HepG2 (cell line): ENCODE results near the gene TWNK. TPM values are rescaled to one million over a fixed set of nuclear protein-coding genes. Genes with fewer than 3 reads are reported as not detected.

ENCODE experiments used
- AHR ChIP-seq: IDR thresholded peaks from 2 replicates; pipeline ENCODE4 v1.6.1; 2018; ENCODE audit warnings: missing genetic modification reagents, missing compliant biosample characterization
- CHD4 ChIP-seq: fragments of 200-600 bp; sonication (generic); IDR thresholded peaks from 2 replicates; pipeline ENCODE4 v1.7.0; 2017; ENCODE audit warnings: mild to moderate bottlenecking, low read length, borderline replicate concordance
- E2F2 ChIP-seq: sonication (generic); formaldehyde crosslinking; IDR thresholded peaks from 2 replicates; pipeline ENCODE4 v1.4.0; 2020; ENCODE audit warnings: missing genetic modification reagents, borderline replicate concordance
- FLYWCH1 ChIP-seq: sonication (generic); formaldehyde crosslinking; IDR thresholded peaks from 2 replicates; pipeline ENCODE4 v1.8.1; 2023; ENCODE audit warnings: mild to moderate bottlenecking, missing genetic modification reagents
- ISL2 ChIP-seq: sonication (generic); formaldehyde crosslinking; IDR thresholded peaks from 2 replicates; pipeline ENCODE4 v1.5.0; 2020; ENCODE audit warnings: missing genetic modification reagents
- ISX ChIP-seq: sonication (generic); formaldehyde crosslinking; conservative IDR thresholded peaks from 2 replicates; pipeline ENCODE4 v1.5.0; 2020; ENCODE audit warnings: missing genetic modification reagents
- KDM6A ChIP-seq: IDR thresholded peaks from 2 replicates; pipeline ENCODE4 v1.6.1; 2016; ENCODE audit warnings: low read depth
- MEIS2 ChIP-seq: sonication (generic); formaldehyde crosslinking; IDR thresholded peaks from 2 replicates; pipeline ENCODE4 v1.9.0; 2021; ENCODE audit warnings: mild to moderate bottlenecking, missing genetic modification reagents
- MIER2 ChIP-seq: IDR thresholded peaks from 2 replicates; pipeline ENCODE4 v1.6.1; 2016; ENCODE audit warnings: missing biosample characterization, missing genetic modification reagents
- NFE2L1 ChIP-seq: sonication (generic); formaldehyde crosslinking; IDR thresholded peaks from 2 replicates; pipeline ENCODE4 v1.4.0; 2020; ENCODE audit warnings: missing genetic modification reagents, mild to moderate bottlenecking, borderline replicate concordance
- NFE2L2 ChIP-seq: fragments of 150-350 bp; IDR thresholded peaks from 2 replicates; pipeline ENCODE4 v1.6.1; 2014; ENCODE audit warnings: low read length
- NR3C1 ChIP-seq: sonication (generic); formaldehyde crosslinking; IDR thresholded peaks from 2 replicates; pipeline ENCODE4 v1.4.0; 2020; ENCODE audit warnings: missing genetic modification reagents
- REL ChIP-seq: sonication (generic); formaldehyde crosslinking; conservative IDR thresholded peaks from 2 replicates; pipeline ENCODE4 v1.8.0; 2022; ENCODE audit warnings: mild to moderate bottlenecking, missing genetic modification reagents, moderate library complexity
- RFXAP ChIP-seq: sonication (generic); formaldehyde crosslinking; IDR thresholded peaks from 2 replicates; pipeline ENCODE4 v1.4.0; 2020; ENCODE audit warnings: missing genetic modification reagents, borderline replicate concordance
- SAFB2 ChIP-seq: sonication (generic); formaldehyde crosslinking; IDR thresholded peaks from 2 replicates; pipeline ENCODE4 v1.5.1; 2020; ENCODE audit warnings: missing genetic modification reagents, low read depth, mild to moderate bottlenecking, borderline replicate concordance
- SMARCC2 ChIP-seq: fragments of 450-650 bp; IDR thresholded peaks from 2 replicates; pipeline ENCODE4 v1.6.1; 2017; ENCODE audit warnings: antibody characterized with exemption, mild to moderate bottlenecking
- SOX6 ChIP-seq, 2 experiments: fragments of 450-650 bp in 1 of 2; sonication (generic) in 1 of 2; formaldehyde crosslinking in 1 of 2; IDR thresholded peaks; 2 replicates each; pipeline versions ENCODE4 v1.4.0 to v1.6.1; 2017 to 2020; ENCODE audit warnings: antibody characterized with exemption in 1 of 2, mild to moderate bottlenecking in 1 of 2, missing genetic modification reagents in 1 of 2
- ZBTB1 ChIP-seq: sonication (generic); formaldehyde crosslinking; IDR thresholded peaks from 2 replicates; pipeline ENCODE4 v1.4.0; 2020; ENCODE audit warnings: missing genetic modification reagents, borderline replicate concordance
- ZBTB2 ChIP-seq: sonication (generic); formaldehyde crosslinking; IDR thresholded peaks from 2 replicates; pipeline ENCODE4 v1.8.0; 2022; ENCODE audit warnings: low read depth, missing genetic modification reagents
- ZNF225 ChIP-seq: sonication (generic); formaldehyde crosslinking; IDR thresholded peaks from 2 replicates; pipeline ENCODE4 v1.4.0; 2020; ENCODE audit warnings: mild to moderate bottlenecking, missing genetic modification reagents
- ZNF232 ChIP-seq: sonication (generic); formaldehyde crosslinking; IDR thresholded peaks from 2 replicates; pipeline ENCODE4 v1.4.0; 2020; ENCODE audit warnings: missing genetic modification reagents, borderline replicate concordance
- ZNF496 ChIP-seq: sonication (generic); formaldehyde crosslinking; IDR thresholded peaks from 2 replicates; pipeline ENCODE4 v1.8.1; 2023; ENCODE audit warnings: mild to moderate bottlenecking, moderate library complexity, missing genetic modification reagents; ENCODE audit not compliant: insufficient replicate concordance
- ZNF614 ChIP-seq: IDR thresholded peaks from 2 replicates; pipeline ENCODE4 v1.6.1; 2018; ENCODE audit warnings: missing biosample characterization, missing genetic modification reagents, inconsistent platforms, borderline replicate concordance
- ZSCAN29 ChIP-seq: sonication (generic); formaldehyde crosslinking; conservative IDR thresholded peaks from 2 replicates; pipeline ENCODE4 v1.4.0; 2020; ENCODE audit warnings: mild to moderate bottlenecking, missing genetic modification reagents
- polyA plus RNA-seq, 8 experiments: library from polyadenylated mRNA; depleted of rRNA in 3 of 8; stranded (reverse) in 7 of 8; unstranded in 1 of 8; fragments of >200 nt; fragmentation: Illumina TruSeq in 4 of 8; extraction: Trizol in 4 of 8; gene quantifications; 2 replicates each; pipeline versions ENCODE4 v1.2.1 to v1.2.3, GENCODE V29; 2011 to 2016; ENCODE audit warnings: low read depth in 4 of 8, missing spikeins in 1 of 8, mixed read lengths in 1 of 8; ENCODE audit not compliant: insufficient read depth in 1 of 8
- total RNA-seq, 5 experiments: library from RNA; depleted of rRNA; stranded (reverse); fragments of >200 nt; fragmentation: Illumina TruSeq; extraction: Trizol; gene quantifications; 2 replicates each; pipeline ENCODE4 v1.2.3, GENCODE V29; 2016; ENCODE audit warnings: low read depth in 1 of 5
- TF ChIP-seq, protein P1 (sequence below): IDR thresholded peaks from 2 replicates; pipeline ENCODE4 v1.6.1; 2016
- TF ChIP-seq, protein P2 (sequence below): sonication (generic); formaldehyde crosslinking; conservative IDR thresholded peaks from 2 replicates; pipeline ENCODE4 v1.5.0; 2020; ENCODE audit warnings: missing genetic modification reagents

TWNK gene
- total and polyA plus RNA-seq, 2 of the 13 experiments (the other 11 are each of a cell fraction or from before 2014, with no cell fraction given), result 10.7 to 16.5 TPM

DNA sequence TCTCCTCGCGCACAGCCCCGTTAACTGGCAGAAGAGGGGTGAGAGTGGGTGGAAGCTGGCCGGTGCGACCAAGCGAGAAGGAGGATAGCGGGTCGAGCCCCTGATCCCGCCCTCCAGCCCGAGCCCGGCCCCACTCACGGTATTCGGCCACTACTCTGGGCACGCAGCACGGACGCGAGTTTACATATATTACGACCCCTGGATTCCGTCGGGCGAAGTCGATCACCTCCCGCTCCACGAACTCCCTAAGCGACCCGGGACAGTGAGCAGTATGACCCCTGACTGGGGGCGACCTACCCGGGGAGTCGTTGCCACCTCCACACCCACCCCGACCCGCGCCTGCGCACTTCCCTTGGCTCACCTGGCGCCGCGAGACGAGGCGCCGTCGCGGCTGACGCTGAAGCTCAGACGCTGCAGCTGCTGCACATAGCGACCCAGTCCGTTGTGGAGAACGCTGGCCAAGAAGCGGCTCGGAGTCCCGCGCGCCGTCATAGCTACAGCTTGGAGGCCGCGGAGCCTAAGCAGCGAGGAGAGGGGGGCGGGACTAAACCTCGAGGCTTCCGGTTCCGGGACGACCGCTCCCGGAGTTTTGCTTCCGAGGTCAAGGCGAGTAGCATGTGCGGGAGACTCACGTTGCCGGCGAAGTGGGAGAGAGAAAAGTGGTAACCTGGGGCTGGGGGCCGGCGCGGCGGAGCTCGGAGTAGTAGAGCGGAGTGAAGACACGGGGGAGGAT, at the start of gene TWNK, which contains the start of gene MRPL43 (continued):
- TF ChIP-seq ZBTB1 (CRISPR knock-in tag), result no peak
- TF ChIP-seq REL (CRISPR knock-in tag), result peak; percentile 44
- TF ChIP-seq, protein P1, sequence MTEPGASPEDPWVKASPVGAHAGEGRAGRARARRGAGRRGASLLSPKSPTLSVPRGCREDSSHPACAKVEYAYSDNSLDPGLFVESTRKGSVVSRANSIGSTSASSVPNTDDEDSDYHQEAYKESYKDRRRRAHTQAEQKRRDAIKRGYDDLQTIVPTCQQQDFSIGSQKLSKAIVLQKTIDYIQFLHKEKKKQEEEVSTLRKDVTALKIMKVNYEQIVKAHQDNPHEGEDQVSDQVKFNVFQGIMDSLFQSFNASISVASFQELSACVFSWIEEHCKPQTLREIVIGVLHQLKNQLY, result 0 out of 2 replicates have a peak, but pooled peaks have one; percentile 30
- TF ChIP-seq ZNF496 (CRISPR knock-in tag), result no peak
- TF ChIP-seq ZBTB2 (CRISPR knock-in tag), result peak; percentile 71; the same call in 1 of the 2 replicates
- TF ChIP-seq NFE2L1 (CRISPR knock-in tag), result no peak
- no peak for TF ChIP-seq FLYWCH1
- 0 out of 2 replicates have a peak, but pooled peaks have one; percentile 23 for TF ChIP-seq ISL2
- 0 out of 2 replicates have a peak, but pooled peaks have one; percentile 22 for TF ChIP-seq ZNF232 (CRISPR knock-in tag)
- peak; percentile 80 for TF ChIP-seq ZNF225 (CRISPR knock-in tag)
- TF ChIP-seq, protein P2, sequence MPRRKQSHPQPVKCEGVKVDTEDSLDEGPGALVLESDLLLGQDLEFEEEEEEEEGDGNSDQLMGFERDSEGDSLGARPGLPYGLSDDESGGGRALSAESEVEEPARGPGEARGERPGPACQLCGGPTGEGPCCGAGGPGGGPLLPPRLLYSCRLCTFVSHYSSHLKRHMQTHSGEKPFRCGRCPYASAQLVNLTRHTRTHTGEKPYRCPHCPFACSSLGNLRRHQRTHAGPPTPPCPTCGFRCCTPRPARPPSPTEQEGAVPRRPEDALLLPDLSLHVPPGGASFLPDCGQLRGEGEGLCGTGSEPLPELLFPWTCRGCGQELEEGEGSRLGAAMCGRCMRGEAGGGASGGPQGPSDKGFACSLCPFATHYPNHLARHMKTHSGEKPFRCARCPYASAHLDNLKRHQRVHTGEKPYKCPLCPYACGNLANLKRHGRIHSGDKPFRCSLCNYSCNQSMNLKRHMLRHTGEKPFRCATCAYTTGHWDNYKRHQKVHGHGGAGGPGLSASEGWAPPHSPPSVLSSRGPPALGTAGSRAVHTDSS, result no peak; the same call in 1 of the 2 replicates
- no peak for TF ChIP-seq CHD4
- peak; percentile 61; the same call in 1 of the 2 replicates for TF ChIP-seq AHR (CRISPR knock-in tag)
- no peak for TF ChIP-seq ZSCAN29
- no peak for TF ChIP-seq KDM6A (CRISPR knock-in tag)
- TF ChIP-seq SOX6 (IDR thresholded peaks at IDR 0.05), result no peak
- peak; percentile 36 for TF ChIP-seq SOX6 (CRISPR knock-in tag; IDR thresholded peaks at IDR 0.05)
- no peak for TF ChIP-seq RFXAP (CRISPR knock-in tag)
- TF ChIP-seq SMARCC2, result no peak
- TF ChIP-seq NR3C1 (CRISPR knock-in tag), result no peak
- no peak for TF ChIP-seq MIER2 (CRISPR knock-in tag)
- peak; percentile 63; the same call in 1 of the 2 replicates for TF ChIP-seq ZNF614 (CRISPR knock-in tag)
- TF ChIP-seq SAFB2 (CRISPR knock-in tag), result peak; percentile 66
- 0 out of 2 replicates have a peak, but pooled peaks have one; percentile 47 for TF ChIP-seq ISX (CRISPR knock-in tag)
- TF ChIP-seq E2F2 (CRISPR knock-in tag), result 0 out of 2 replicates have a peak, but pooled peaks have one; percentile 20
- no peak for TF ChIP-seq NFE2L2
- TF ChIP-seq MEIS2 (CRISPR knock-in tag), result no peak; the same call in 1 of the 2 replicates
